Parathyroid adenoma (tissue), 2 donors: ENCODE results near the gene CLRN3.

ENCODE experiments used
- H2AFZ ChIP-seq: fragments of 300-600 bp; sonication (generic); one replicate; pipeline ENCODE4 v1.7.0; 2017; ENCODE audit warnings: antibody characterized with exemption, mild to moderate bottlenecking
- H3K27ac ChIP-seq: fragments of 300-600 bp; sonication (generic); one replicate; pipeline ENCODE4 v1.7.0; 2017
- H3K27me3 ChIP-seq: fragments of 300-600 bp; sonication (generic); one replicate; pipeline ENCODE4 v1.7.0; 2017; ENCODE audit warnings: low read length; ENCODE audit not compliant: control insufficient read depth, insufficient read depth
- H3K36me3 ChIP-seq: fragments of 300-600 bp; sonication (generic); one replicate; pipeline ENCODE4 v1.7.0; 2017; ENCODE audit warnings: low read length; ENCODE audit not compliant: control insufficient read depth, insufficient read depth
- H3K4me1 ChIP-seq: fragments of 300-600 bp; sonication (generic); one replicate; pipeline ENCODE4 v1.7.0; 2017; ENCODE audit warnings: control low read depth
- H3K4me2 ChIP-seq: fragments of 300-600 bp; sonication (generic); one replicate; pipeline ENCODE4 v1.7.0; 2017; ENCODE audit warnings: low read length
- H3K4me3 ChIP-seq: fragments of 300-600 bp; sonication (generic); one replicate; pipeline ENCODE4 v1.7.0; 2017; ENCODE audit warnings: low read depth, low read length
- H3K79me2 ChIP-seq: fragments of 300-600 bp; sonication (generic); one replicate; pipeline ENCODE4 v1.7.0; 2017; ENCODE audit warnings: control low read depth
- H3K9ac ChIP-seq: fragments of 300-600 bp; sonication (generic); one replicate; pipeline ENCODE4 v1.7.0; 2017; ENCODE audit warnings: mild to moderate bottlenecking
- H3K9me3 ChIP-seq: fragments of 300-600 bp; sonication (generic); one replicate; pipeline ENCODE4 v1.7.0; 2017; ENCODE audit warnings: low read length; ENCODE audit not compliant: control insufficient read depth
- CTCF ChIP-seq: fragments of 300-600 bp; sonication (generic); IDR thresholded peaks from one replicate; pipeline ENCODE4 v1.7.0; 2017; ENCODE audit warnings: antibody characterized with exemption, mild to moderate bottlenecking
- donor health status: primary hyperparathyroidism.

CLRN3 gene

DNA sequence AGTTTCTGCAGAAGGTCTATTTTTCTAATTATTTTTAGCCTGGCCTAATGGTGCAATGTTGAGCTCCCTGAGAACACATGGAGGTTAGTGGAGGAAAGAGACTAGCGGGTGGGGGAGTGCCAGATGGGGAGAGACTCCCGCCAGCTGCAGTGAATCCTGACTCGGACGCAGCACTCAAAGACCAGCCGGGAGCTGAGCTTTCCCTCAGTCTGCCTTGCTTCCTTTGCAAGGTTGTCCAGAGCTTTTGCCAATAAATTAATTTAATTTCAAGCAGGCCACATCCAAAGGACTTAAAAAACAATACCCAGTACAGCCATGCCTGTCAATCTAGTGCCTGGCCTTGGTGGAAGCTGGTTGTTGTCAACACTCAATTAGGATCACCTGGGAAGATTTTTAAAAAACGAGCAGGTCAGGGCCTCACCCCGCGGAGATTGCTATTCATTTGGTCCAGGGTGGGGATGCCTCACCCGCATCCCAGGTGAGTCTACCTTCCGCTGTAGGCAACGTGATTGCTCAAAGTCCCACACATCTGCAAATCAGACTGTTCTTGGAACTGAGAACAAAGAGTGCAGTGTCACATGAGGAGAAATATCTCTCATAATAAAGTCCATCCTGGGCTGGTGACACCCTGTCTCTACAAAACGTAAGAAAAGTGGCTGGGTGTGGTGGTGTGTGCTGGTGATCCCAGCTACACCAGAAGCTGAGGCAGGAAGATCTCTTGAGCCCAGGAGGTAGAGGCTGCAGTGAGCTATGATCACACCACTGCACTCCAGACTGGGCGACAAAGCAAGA, 4.0 kb downstream of the CLRN3 start:
- H3K9me3 ChIP-seq: no peaks in the 10 kb centered on the region
- H3K27ac ChIP-seq: no peak overlapping the region
- no peak overlapping the region for H2AFZ ChIP-seq
- H3K4me3 ChIP-seq: no peak overlapping the region
- H3K36me3 ChIP-seq: no peaks in the 10 kb centered on the region
- H3K27me3 ChIP-seq: no peaks in the 10 kb centered on the region
- no peaks in the 10 kb centered on the region for H3K4me1 ChIP-seq
- TF ChIP-seq CTCF: no peak
- H3K9ac ChIP-seq: no peak overlapping the region
- H3K79me2 ChIP-seq: no peaks in the 10 kb centered on the region
- H3K4me2 ChIP-seq: no peak overlapping the region

GRCh38 chr10:127887541-127888415, 5.0 kb downstream of the CLRN3 start:
- no peaks in the 10 kb centered on the region for H3K27me3 ChIP-seq
- no peak overlapping the region for H2AFZ ChIP-seq
- H3K36me3 ChIP-seq: no peaks in the 10 kb centered on the region
- H3K9me3 ChIP-seq: no peaks in the 10 kb centered on the region
- H3K4me2 ChIP-seq: no peak overlapping the region
- no peaks in the 10 kb centered on the region for H3K79me2 ChIP-seq
- no peak overlapping the region for H3K4me3 ChIP-seq
- H3K27ac ChIP-seq: no peak overlapping the region
- H3K4me1 ChIP-seq: no peaks in the 10 kb centered on the region
- H3K9ac ChIP-seq: no peak overlapping the region
- TF ChIP-seq CTCF: no peak

GRCh38 chr10:127886371-127887051, 6.2 kb downstream of the CLRN3 start:
- H3K27ac ChIP-seq: no peak overlapping the region
- no peaks in the 10 kb centered on the region for H3K27me3 ChIP-seq
- H2AFZ ChIP-seq: no peak overlapping the region
- no peaks in the 10 kb centered on the region for H3K36me3 ChIP-seq
- no peaks in the 10 kb centered on the region for H3K9me3 ChIP-seq
- H3K9ac ChIP-seq: no peak overlapping the region
- TF ChIP-seq CTCF: no peak
- no peaks in the 10 kb centered on the region for H3K79me2 ChIP-seq
- no peak overlapping the region for H3K4me3 ChIP-seq
- no peak overlapping the region for H3K4me2 ChIP-seq
- H3K4me1 ChIP-seq: no peaks in the 10 kb centered on the region

DNA sequence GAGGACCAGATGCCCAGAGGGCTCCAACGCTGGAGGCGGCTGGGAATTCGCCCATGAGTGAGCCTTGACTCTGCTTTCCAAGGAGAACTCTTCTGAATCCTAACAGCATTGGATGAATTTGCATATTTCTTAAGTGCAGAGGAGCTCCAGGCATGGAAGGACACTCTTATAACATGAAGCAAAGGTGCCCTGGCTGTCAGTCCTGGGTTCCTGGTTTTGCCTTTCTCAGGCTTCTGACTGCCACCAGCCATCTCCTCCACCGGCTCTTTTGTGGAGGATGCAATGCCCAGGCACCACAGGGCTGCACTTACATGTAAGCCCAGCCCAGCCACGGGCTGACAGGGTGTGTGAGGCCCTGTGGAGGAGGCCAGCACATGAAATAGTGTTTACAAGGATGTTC, 8.2 kb downstream of the CLRN3 start:
- Histone ChIP-seq H3K9ac (no peak overlapping the region), H3K4me3 (no peak overlapping the region), H3K27ac (no peak overlapping the region), H3K79me2 (no peaks in the 10 kb centered on the region), H3K36me3 (no peaks in the 10 kb centered on the region), H2AFZ (no peak overlapping the region), H3K9me3 (no peaks in the 10 kb centered on the region), H3K4me1 (no peaks in the 10 kb centered on the region), H3K4me2 (no peak overlapping the region), H3K27me3 (no peaks in the 10 kb centered on the region)
- no peak for TF ChIP-seq CTCF
